A549 (cell line): ENCODE results near the gene IL17RC. TPM values are rescaled to one million over a fixed set of nuclear protein-coding genes. Genes with fewer than 3 reads are reported as not detected.

Experiments
- ATAC-seq, 2 experiments: fragments of 200-7000 bp in 1 of 2; fragments of >200 bp in 1 of 2; cut with Nextera tagmentation in 1 of 2; cut with Tn5 transposase in 1 of 2; 3 replicates each; pipeline versions ENCODE4 v1.8.0 to v1.9.1; 2018 to 2020; ENCODE audit warnings: mild to moderate bottlenecking in 1 of 2, moderate library complexity in 1 of 2
- CTCF ChIA-PET: fragments of 300-600 bp; sonication (Branson Sonifier 250); formaldehyde crosslinking; extraction: SDS; loops from one replicate; lab custom pipeline; 2021; ENCODE audit warnings: antibody characterized with exemption, inconsistent platforms; lab: Yijun Ruan, JAX
- POLR2A ChIA-PET: fragments of 350-600 bp; formaldehyde crosslinking; extraction: SDS; loops from one replicate; lab custom pipeline; 2021; ENCODE audit warnings: antibody characterized with exemption, inconsistent platforms; lab: Yijun Ruan, JAX
- DNase-seq, 2 experiments: peaks; one replicate each; pipeline versions ENCODE4 v3.0.0 to v3.0.0-alpha.2; 2011 to 2016; ENCODE audit warnings: low read depth in 1 of 2, low spot score in 1 of 2
- FAIRE-seq: peaks from 2 replicates; lab custom pipeline; 2011; peaks lifted over from hg19 to GRCh38; lab: Jason Lieb, UNC
- H3K27ac ChIP-seq, 2 experiments: fragments of >200 bp; sonication (Bioruptor Twin); formaldehyde crosslinking; 3 replicates each; pipeline ENCODE4 v1.5.1; 2016 to 2017
- H3K4me1 ChIP-seq: fragments of >200 bp; sonication (Bioruptor Twin); formaldehyde crosslinking; 3 replicates; pipeline ENCODE4 v1.6.1; 2016
- H3K4me2 ChIP-seq: fragments of >200 bp; sonication (Bioruptor Twin); formaldehyde crosslinking; 3 replicates; pipeline ENCODE4 v1.6.1; 2016
- H3K4me3 ChIP-seq: fragments of >200 bp; sonication (Bioruptor Twin); formaldehyde crosslinking; 3 replicates; pipeline ENCODE4 v1.5.1; 2016
- H3K9me3 ChIP-seq: fragments of >200 bp; sonication (Bioruptor Twin); formaldehyde crosslinking; 3 replicates; pipeline ENCODE4 v1.6.1; 2016
- CHD2 ChIP-seq: fragments of 150-350 bp; IDR thresholded peaks from 2 replicates; pipeline ENCODE4 v1.6.1; 2014; ENCODE audit warnings: low read length; ENCODE audit not compliant: partially characterized antibody
- CHD4 ChIP-seq: fragments of 200-600 bp; sonication (generic); IDR thresholded peaks from 2 replicates; pipeline ENCODE4 v1.6.1; 2016; ENCODE audit warnings: antibody characterized with exemption, mild to moderate bottlenecking, borderline replicate concordance
- CTCF ChIP-seq: fragments of >200 bp; sonication (Bioruptor Twin); formaldehyde crosslinking; IDR thresholded peaks from 3 replicates; pipeline ENCODE4 v1.5.1; 2016
- ELK1 ChIP-seq: fragments of 150-350 bp; IDR thresholded peaks from 2 replicates; pipeline ENCODE4 v1.6.1; 2014; ENCODE audit warnings: low read depth, mild to moderate bottlenecking, low read length
- FOSL2 ChIP-seq, 2 experiments: fragments of 450-650 bp in 1 of 2; fragments of >200 bp in 1 of 2; sonication (Bioruptor Twin) in 1 of 2; formaldehyde crosslinking; IDR thresholded peaks; 2 replicates each; pipeline versions ENCODE4 v1.5.0 to v1.6.1; 2016 to 2020; ENCODE audit warnings: mild to moderate bottlenecking in 1 of 2, moderate library complexity in 1 of 2
- FOXS1 ChIP-seq: fragments of 250-450 bp; sonication (Bioruptor Pico); IDR thresholded peaks from 2 replicates; pipeline ENCODE4 v1.5.0; 2020; ENCODE audit warnings: mild to moderate bottlenecking, moderate library complexity
- HEYL ChIP-seq: fragments of 250-450 bp; sonication (Bioruptor Pico); IDR thresholded peaks from 2 replicates; pipeline ENCODE4 v1.8.0; 2021; ENCODE audit warnings: mild to moderate bottlenecking, moderate library complexity
- HMGXB4 ChIP-seq: fragments of 250-450 bp; sonication (Bioruptor Pico); IDR thresholded peaks from 2 replicates; pipeline ENCODE4 v1.5.0; 2021; ENCODE audit warnings: mild to moderate bottlenecking, moderate library complexity, borderline replicate concordance
- HOXA7 ChIP-seq: fragments of 250-450 bp; sonication (Bioruptor Pico); IDR thresholded peaks from 2 replicates; pipeline ENCODE4 v1.5.0; 2020; ENCODE audit warnings: mild to moderate bottlenecking, moderate library complexity
- HOXB13 ChIP-seq: fragments of 250-450 bp; sonication (Bioruptor Pico); IDR thresholded peaks from 2 replicates; pipeline ENCODE4 v1.5.0; 2020; ENCODE audit warnings: low read depth, mild to moderate bottlenecking, moderate library complexity
- JUN ChIP-seq, 2 experiments: fragments of >200 bp; sonication (Bioruptor Twin); formaldehyde crosslinking; IDR thresholded peaks; 2 replicates in 1 of 2; 3 replicates in 1 of 2; pipeline ENCODE4 v1.6.1; 2016 to 2017
- JUNB ChIP-seq: fragments of >200 bp; sonication (Bioruptor Twin); formaldehyde crosslinking; IDR thresholded peaks from 2 replicates; pipeline ENCODE4 v1.6.1; 2016
- KDM1A ChIP-seq: fragments of 200-600 bp; sonication (generic); IDR thresholded peaks from 2 replicates; pipeline ENCODE4 v1.6.1; 2016; ENCODE audit warnings: low read depth, mild to moderate bottlenecking
- MAFK ChIP-seq: fragments of 450-650 bp; IDR thresholded peaks from 2 replicates; pipeline ENCODE4 v1.6.1; 2014; ENCODE audit not compliant: partially characterized antibody
- MAZ ChIP-seq: fragments of 150-350 bp; IDR thresholded peaks from 2 replicates; pipeline ENCODE4 v1.6.1; 2014; ENCODE audit warnings: antibody characterized with exemption, low read depth, low read length, borderline replicate concordance
- NPAS2 ChIP-seq: fragments of 250-450 bp; sonication (Bioruptor Pico); IDR thresholded peaks from 2 replicates; pipeline ENCODE4 v1.8.0; 2022; ENCODE audit warnings: mild to moderate bottlenecking, moderate library complexity, borderline replicate concordance
- NR3C1 ChIP-seq: fragments of >200 bp; sonication (Bioruptor Twin); formaldehyde crosslinking; IDR thresholded peaks from 3 replicates; pipeline ENCODE4 v1.6.1; 2017
- PHF8 ChIP-seq: fragments of 200-600 bp; sonication (generic); IDR thresholded peaks from 2 replicates; pipeline ENCODE4 v1.6.1; 2016; ENCODE audit warnings: low read depth, mild to moderate bottlenecking, antibody characterized with exemption, moderate library complexity, borderline replicate concordance
- SMC3 ChIP-seq: fragments of >200 bp; sonication (Bioruptor Twin); formaldehyde crosslinking; IDR thresholded peaks from 3 replicates; pipeline ENCODE4 v1.6.1; 2018; ENCODE audit warnings: inconsistent platforms
- TFCP2L1 ChIP-seq: fragments of 250-450 bp; sonication (Bioruptor Pico); IDR thresholded peaks from 2 replicates; pipeline ENCODE4 v1.5.0; 2021; ENCODE audit warnings: mild to moderate bottlenecking
- ZFP36 ChIP-seq: fragments of 450-650 bp; IDR thresholded peaks from 2 replicates; pipeline ENCODE4 v1.6.1; 2014; ENCODE audit warnings: borderline replicate concordance; ENCODE audit not compliant: partially characterized antibody
- ZNF302 ChIP-seq: fragments of 250-450 bp; sonication (Bioruptor Pico); IDR thresholded peaks from 2 replicates; pipeline ENCODE4 v1.9.0; 2021; ENCODE audit warnings: inconsistent platforms, mild to moderate bottlenecking, moderate library complexity
- WGBS: methylation state at CpG from one replicate; pipeline ENCODE4 v1.1.6; 2017; ENCODE audit errors: missing lambda C conversion rate; 5-methylcytosine and 5-hydroxymethylcytosine counted together
- polyA plus RNA-seq, 4 experiments: library from polyadenylated mRNA; depleted of rRNA in 3 of 4; stranded (reverse); fragments of >200 nt; fragmentation: RNase III in 1 of 4; extraction: RNeasy Plus Mini Kit Qiagen cat#74134 plus additional on column Dnase treatment in 1 of 4; gene quantifications; 2 replicates in 3 of 4; 3 replicates in 1 of 4; pipeline ENCODE4 v1.2.3, GENCODE V29; 2011 to 2017

The IL17RC gene
- polyA plus RNA-seq, 2 of the 4 experiments (the other 2 are of a cell fraction) = 7.7 to 9.4 TPM

- ChIA-PET CTCF (interaction anchor here (0.7 to 11.4 kb wide), 3 partner anchors 14 to 91 kb away, joined by 5 to 73 read pairs (median 54); partner anchors contain the start of gene CRELD1), POLR2A (no interaction called here)
- peak overlapping the region; percentile 98 for H3K4me2 ChIP-seq
- peaks cover 29% of the 10 kb centered on the region for H3K4me1 ChIP-seq
- ATAC-seq (no peak), FAIRE-seq (no peak), DNase-seq (no peak)
- TF ChIP-seq HEYL (CRISPR knock-in tag) (no peak), SMC3 (no peak), NPAS2 (no peak), PHF8 (no peak), TFCP2L1 (CRISPR knock-in tag) (no peak), ZNF302 (CRISPR knock-in tag) (no peak), KDM1A (no peak), CHD2 (no peak), HOXA7 (no peak), CTCF (no peak), NR3C1 (no peak)
- 89% methylated on average over 8 of the region's 10 CpGs for WGBS
- no peak overlapping the region for H3K4me3 ChIP-seq
- peak overlapping the region; percentile 84 to 89; a peak in 4 of 6 replicates for H3K27ac ChIP-seq
- no peaks in the 10 kb centered on the region for H3K9me3 ChIP-seq
Measured at GRCh38 chr3:9917820-9918219, 922 bp downstream of the IL17RC start.

- TF ChIP-seq HEYL (CRISPR knock-in tag) (no peak), SMC3 (no peak), FOXS1 (CRISPR knock-in tag) (no peak), JUN (IDR thresholded peaks at IDR 0.05) (no peak), FOSL2 (IDR thresholded peaks at IDR 0.05) (no peak), FOSL2 (CRISPR knock-in tag; IDR thresholded peaks at IDR 0.05) (no peak), CHD4 (no peak), MAZ (no peak)
- FAIRE-seq (no peak), DNase-seq (no peak), ATAC-seq (no peak)
- CTCF ChIA-PET = interaction anchor here (0.7 to 6.7 kb wide), 2 partner anchors 14 to 92 kb away, joined by 5 to 54 read pairs; partner anchors contain the start of gene CRELD1
- POLR2A ChIA-PET = no interaction called here
- 96% methylated on average over 8 of the region's 8 CpGs for WGBS
- Histone ChIP-seq H3K4me3 (no peak overlapping the region), H3K9me3 (no peaks in the 10 kb centered on the region), H3K4me1 (peaks cover 22% of the 10 kb centered on the region), H3K4me2 (no peak overlapping the region), H3K27ac (no peak overlapping the region)
Measured at GRCh38 chr3:9918261-9919038, 1.6 kb downstream of the IL17RC start.

GRCh38 chr3:9928158-9928557, 11.3 kb downstream of the IL17RC start:
- TF ChIP-seq ZFP36 (no peak), HOXB13 (no peak), HEYL (CRISPR knock-in tag) (no peak), CTCF (no peak), FOSL2 (IDR thresholded peaks at IDR 0.05) (no peak), FOSL2 (CRISPR knock-in tag; IDR thresholded peaks at IDR 0.05) (no peak), NPAS2 (no peak), HMGXB4 (no peak), FOXS1 (CRISPR knock-in tag) (no peak), ZNF302 (CRISPR knock-in tag) (no peak), PHF8 (no peak), JUNB (no peak), ELK1 (no peak), MAFK (no peak)
- POLR2A ChIA-PET = no interaction called here
- FAIRE-seq (no peak), DNase-seq (no peak), ATAC-seq (no peak)
- CTCF ChIA-PET = interaction anchor here (8.6 kb wide), 1 partner anchor 20 kb away, joined by 146 read pairs; no protein-coding TSS in a partner anchor
- Histone ChIP-seq H3K4me1 (peaks cover 4% of the 10 kb centered on the region; the same call in 1 of the 3 replicates), H3K9me3 (0 out of 3 replicates have a peak, but pooled peaks cover 5% of the 10 kb centered on the region), H3K4me2 (no peak overlapping the region), H3K4me3 (no peak overlapping the region), H3K27ac (no peak overlapping the region)
- WGBS = 93% methylated on average over 15 of the region's 23 CpGs
